ENCODE data around the gene MEP1A.
"Not testable (repeated sequence)": the region's sequence is repeated elsewhere in the genome, so short reads cannot be mapped to it uniquely, and the experiment has no call there.

The MEP1A gene

GRCh38 chr6:46764961-46765360 lies 28.2 kb upstream of the MEP1A start:
- no peak for TF ChIP-seq CTCF (IDR thresholded peaks at IDR 0.05; ENCODE audit: insufficient read depth, missing control alignments)
- DNase-seq (ENCODE audit: insufficient read length, low spot score) (no peak), FAIRE-seq (no peak)

- no peak for FAIRE-seq
- TF ChIP-seq CTCF (IDR thresholded peaks at IDR 0.05; ENCODE audit: insufficient read depth, missing control alignments): no peak
- DNase-seq (ENCODE audit: insufficient read length, low spot score): no peak
Observed at GRCh38 chr6:46772016-46772415, 21.2 kb upstream of the MEP1A start.

- DNase-seq (ENCODE audit: insufficient read length, low spot score) (no peak), FAIRE-seq (no peak)
- no peak for TF ChIP-seq CTCF (IDR thresholded peaks at IDR 0.05; ENCODE audit: insufficient read depth, missing control alignments)
Observed at GRCh38 chr6:46772762-46773161, 20.4 kb upstream of the MEP1A start.

- no peak for DNase-seq (ENCODE audit: insufficient read length, low spot score)
- no peak for TF ChIP-seq CTCF (IDR thresholded peaks at IDR 0.05; ENCODE audit: insufficient read depth, missing control alignments)
- FAIRE-seq: no peak
Observed at GRCh38 chr6:46773201-46773855, 19.9 kb upstream of the MEP1A start.

GRCh38 chr6:46774736-46775135 lies 18.5 kb upstream of the MEP1A start:
- DNase-seq (ENCODE audit: insufficient read length, low spot score); FAIRE-seq: not testable (repeated sequence)

GRCh38 chr6:46776070-46776712 lies 17.0 kb upstream of the MEP1A start:
- no peak for TF ChIP-seq CTCF (IDR thresholded peaks at IDR 0.05; ENCODE audit: insufficient read depth, missing control alignments)
- FAIRE-seq: no peak
- DNase-seq (ENCODE audit: insufficient read length, low spot score): no peak

GRCh38 chr6:46777476-46778346 lies 15.5 kb upstream of the MEP1A start:
- TF ChIP-seq CTCF (IDR thresholded peaks at IDR 0.05; ENCODE audit: insufficient read depth, missing control alignments): no peak
- no peak for FAIRE-seq
- no peak for DNase-seq (ENCODE audit: insufficient read length, low spot score)

Data from D721Med (cell line).